GM19328 (cell line): Measurements from ENCODE around the gene CYP4B1.
"Not testable (repeated sequence)": the region's sequence is repeated elsewhere in the genome, so short reads cannot be mapped to it uniquely, and the experiment has no call there.

Source experiments
- ATAC-seq: cut with Tn5 transposase; IDR thresholded peaks from one replicate; pipeline ENCODE4 v1.9.1; 2021; ENCODE audit warnings: mild to moderate bottlenecking, moderate library complexity; ENCODE audit not compliant: unreplicated experiment

CYP4B1 gene

GRCh38 chr1:46798810-46799209, at the start of gene CYP4B1:
Gene CYP4B1 (plus strand): TSS chr1:46799046. CDS start chr1:46799082, 36 bp downstream.
- ATAC-seq: no peak

GRCh38 chr1:46749404-46749803, 49.4 kb upstream of the CYP4B1 start:
- no peak for ATAC-seq

DNA sequence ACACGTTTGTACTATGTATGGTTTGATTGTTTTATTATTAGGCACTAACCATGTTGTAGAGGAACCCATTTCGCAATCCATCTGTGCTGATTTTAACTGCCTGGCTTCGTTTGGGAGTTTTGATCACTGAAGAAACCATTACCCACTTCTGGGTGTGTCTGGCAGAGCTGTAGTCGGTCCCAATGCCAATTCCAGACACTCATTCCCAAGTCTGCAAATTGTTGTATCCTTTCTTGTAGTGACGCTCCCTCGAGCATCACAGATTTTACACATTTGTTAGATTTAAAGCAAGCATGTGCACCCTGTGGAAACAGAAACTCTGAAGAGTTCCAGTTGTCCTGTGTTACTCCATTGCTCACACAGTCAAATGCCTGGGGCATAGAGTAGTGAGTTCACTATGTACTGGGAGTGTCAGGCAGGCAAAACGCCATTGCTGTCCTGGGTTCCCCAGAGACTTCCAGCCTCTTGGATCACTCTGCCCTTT, 48.9 kb upstream of the CYP4B1 start:
- no peak for ATAC-seq

DNA sequence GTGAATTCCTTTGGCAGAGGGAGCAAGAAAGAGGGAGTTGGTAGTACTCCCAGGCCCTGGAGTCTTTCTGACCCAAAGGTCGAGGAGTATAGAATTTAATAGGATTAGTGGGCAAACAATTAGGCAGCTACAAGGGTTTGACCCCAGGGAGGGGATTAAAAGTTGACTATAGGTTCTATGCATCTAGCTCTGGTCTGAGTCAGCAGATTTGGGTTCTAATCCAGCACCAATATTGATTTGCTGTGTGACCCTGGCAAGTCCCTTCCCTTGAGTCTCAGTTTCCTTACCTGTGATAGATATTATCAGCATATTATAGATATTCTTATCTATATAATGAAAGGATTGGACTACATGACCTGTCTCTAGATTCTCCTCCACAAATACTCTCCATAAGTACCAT, 44.9 kb upstream of the CYP4B1 start:
- ATAC-seq: no peak

- not testable (repeated sequence) for ATAC-seq
Observed at GRCh38 chr1:46754707-46755106, 44.1 kb upstream of the CYP4B1 start.

DNA sequence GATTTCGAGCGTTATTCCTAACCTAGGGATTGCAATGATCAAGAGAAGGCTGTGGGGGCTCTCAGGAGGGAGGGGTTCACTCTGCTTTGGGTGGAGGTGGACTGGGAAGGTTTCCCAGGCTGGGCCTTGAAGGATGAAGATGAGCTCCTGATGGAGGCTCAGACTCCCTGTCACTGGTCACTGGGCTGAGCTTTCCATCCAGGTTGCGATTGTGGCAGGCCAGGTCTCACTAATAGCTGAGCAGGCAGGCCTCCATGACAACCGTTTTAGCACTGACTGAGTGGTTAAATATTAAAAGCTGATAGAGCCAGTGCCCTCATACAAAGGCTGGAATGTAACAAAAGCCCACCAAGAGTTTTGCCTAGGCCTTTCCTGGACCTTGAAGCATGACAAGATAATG, 43.7 kb upstream of the CYP4B1 start:
- ATAC-seq: no peak

DNA sequence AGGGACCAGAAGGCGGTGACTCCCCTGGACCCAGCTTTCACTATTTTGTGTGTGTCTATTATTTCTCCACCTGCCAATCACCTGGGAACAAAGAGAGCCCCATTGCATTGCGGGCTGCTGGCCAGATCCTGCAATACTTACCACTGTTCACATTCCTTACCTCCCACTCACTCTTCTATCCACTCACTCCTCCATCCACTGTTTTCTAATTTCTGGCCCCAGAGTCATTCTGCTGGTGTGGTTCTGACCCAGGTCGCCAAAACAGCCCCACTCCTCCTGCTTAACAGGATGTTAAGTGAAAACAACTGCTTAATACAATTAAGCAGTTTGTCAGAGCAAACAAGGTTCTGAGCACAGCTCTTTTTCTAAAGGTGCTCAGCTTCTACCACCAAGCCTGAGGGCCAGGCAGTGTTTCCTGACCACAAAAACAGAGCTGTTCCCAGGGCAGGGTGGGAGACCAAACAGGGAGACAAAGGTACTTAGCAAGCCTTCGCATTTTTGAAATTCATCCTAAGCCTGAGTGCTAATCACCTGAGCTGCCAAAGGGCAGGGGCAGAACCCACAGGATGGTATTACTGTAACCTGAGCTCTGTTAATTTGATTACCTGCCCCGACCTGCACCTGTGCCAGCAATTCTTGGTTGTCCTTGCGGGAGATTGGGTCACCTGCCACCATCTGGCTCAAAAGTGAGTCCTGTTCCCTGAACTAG, 41.4 kb upstream of the CYP4B1 start:
- no peak for ATAC-seq

- no peak for ATAC-seq
Observed at GRCh38 chr1:46757956-46758528, 40.8 kb upstream of the CYP4B1 start.

DNA sequence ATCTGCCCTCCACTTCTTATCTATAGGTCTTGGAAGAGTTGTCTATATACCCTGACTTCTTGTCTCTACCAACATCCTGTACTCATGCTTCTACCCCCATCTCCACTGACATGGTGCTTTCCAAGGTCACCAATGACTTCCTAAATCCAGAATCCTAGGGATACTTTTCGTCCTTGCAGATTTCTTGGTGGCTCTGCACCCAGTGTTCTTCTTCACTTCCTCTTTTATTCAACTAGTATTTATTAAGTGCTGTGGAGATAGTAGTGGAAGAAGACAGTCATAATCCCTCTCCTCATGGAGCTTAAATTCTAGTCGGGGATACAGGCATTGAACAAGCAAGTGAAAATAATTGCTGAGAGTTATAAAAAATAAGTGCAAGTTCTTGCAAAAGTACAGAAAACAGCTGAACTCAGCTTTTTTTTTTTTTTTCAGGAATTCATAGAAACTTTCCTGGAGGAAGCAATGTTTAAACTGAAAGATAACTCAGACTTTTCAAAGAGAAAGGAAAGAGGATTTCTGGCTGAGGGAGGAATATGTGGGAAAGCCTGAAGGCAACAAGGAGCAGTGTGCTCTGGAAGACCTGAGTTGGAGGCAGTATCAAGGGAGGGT, 38.2 kb upstream of the CYP4B1 start:
- no peak for ATAC-seq

DNA sequence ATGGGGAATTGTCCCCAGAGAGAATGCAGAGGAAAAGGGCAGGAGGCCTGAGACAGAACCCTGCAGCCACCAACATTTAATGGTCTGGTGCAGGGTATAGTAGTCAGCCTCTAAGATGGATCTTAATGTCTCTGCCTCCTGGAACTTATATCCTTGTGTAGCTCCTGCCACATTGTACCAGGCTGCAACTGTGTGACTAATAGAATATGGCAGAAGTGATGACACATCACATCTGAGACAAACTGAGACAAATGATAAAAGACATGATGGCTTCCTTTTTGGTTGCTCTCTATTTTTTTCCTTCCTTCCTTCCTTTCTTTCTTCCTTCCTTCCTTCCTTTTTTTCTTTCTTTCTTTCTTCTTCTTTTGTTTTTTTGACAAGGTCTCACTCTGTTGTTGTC, 37.1 kb upstream of the CYP4B1 start:
- ATAC-seq: no peak

GRCh38 chr1:46764402-46764801, 34.4 kb upstream of the CYP4B1 start:
- no peak for ATAC-seq

DNA sequence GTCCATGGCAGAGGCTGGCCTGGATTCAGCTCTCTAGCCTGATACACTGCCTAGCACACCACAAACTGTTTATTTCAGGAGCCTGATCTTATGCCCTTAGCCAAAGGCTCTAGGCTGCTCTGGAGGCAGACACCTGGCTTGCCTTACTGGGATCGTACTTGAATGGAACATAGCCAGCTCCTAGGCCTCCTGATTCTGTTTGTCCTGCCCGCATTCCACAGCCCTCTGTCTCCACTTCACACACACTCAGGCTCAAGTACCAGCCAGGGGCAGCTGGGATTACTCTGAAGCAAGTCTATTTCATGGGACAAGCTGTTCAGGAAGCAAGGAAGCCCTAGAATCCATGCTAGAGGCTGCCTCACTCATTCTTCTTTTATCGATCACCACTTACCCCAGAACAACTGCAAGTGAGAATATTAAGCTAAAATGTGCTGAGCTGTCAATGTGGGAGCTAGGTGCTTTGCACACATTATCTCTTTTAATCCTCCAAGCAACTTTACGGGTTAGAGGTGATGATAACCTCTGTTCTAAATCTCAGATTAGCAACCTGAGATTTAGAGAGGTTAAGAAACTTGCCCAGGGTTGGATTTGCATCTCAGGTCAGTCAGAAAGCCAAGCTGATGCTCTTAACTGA, 31.1 kb upstream of the CYP4B1 start:
- ATAC-seq: no peak

DNA sequence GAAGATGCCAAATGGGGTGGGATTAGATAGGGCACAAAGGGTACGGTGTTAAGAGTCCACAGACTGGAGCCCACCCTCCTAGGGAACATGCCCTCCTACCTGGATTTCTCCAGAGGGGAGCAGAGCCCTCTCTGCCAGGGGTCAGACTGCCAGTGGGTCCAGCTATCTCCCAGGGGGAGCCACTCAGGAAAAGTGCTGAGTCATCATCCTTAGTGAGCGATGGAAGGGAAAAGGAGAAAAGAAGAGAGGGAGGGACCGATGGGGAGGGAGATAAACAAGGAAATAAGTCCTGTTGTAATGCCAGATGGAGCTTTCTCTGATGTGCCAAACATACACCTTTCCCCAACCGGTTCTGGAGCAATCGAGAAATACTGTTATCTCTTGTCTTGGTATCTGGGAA, 30.4 kb upstream of the CYP4B1 start:
- no peak for ATAC-seq

- no peak for ATAC-seq
Observed at GRCh38 chr1:46769028-46769740, 29.7 kb upstream of the CYP4B1 start.

GRCh38 chr1:46770541-46770940, 28.3 kb upstream of the CYP4B1 start:
- ATAC-seq: no peak

DNA sequence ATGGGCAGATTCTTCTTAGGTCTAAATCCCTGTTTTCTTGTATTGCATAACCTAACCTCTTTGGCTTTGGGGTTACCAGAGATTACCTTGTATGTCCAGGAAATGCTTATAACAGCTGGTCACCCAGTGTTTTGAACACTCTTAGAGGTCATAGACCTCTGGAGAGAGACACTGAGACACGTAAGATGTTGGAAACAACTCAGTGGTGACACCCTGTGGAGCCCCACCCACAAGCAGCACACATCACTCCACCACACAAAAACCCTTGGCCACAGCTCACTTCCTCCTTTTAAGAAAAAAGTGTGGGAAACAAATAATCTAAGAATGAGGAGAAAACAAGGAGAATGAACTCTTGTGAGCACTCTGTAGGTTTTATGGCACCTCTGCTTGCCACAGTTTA, 26.3 kb upstream of the CYP4B1 start:
- no peak for ATAC-seq

- ATAC-seq: no peak
Observed at GRCh38 chr1:46774297-46774696, 24.5 kb upstream of the CYP4B1 start.

DNA sequence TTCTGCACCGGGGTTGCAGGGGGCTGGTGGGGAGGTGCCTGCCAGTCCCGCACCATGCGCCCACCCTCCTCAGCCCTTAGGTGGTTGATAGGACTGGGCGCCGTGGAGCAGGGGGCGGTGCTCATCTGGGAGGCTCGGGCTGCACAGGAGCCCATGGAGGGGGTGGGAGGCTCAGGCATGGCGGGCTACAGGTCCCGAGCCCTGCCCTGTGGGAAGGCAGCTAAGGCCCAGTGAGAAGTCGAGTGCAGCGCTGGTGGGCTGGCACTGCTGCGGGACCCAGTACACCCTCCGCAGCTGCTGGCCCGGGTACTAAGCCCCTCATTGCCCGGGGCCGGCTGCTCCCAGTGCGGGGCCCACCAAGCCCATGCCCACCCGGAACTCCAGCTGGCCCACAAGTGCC, 20.4 kb upstream of the CYP4B1 start:
- ATAC-seq: not testable (repeated sequence)

DNA sequence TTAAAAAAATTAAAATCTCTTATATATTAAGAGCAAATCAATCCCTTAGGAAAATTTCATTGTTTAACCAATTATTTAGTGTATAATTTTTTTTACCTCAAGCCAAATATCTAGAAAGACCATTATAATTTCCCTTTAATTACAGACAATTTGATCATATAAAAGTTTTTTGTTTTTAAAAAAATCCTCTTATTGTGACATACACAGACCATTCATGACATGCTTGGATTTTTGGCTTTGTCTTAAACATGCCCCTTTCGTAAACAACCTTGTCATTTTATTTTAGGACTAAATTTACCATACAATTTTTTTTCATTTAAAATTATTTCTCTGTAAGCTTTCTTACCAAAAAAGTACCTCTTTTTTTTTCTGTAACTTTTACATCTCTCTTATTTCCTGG, 14.2 kb upstream of the CYP4B1 start:
- no peak for ATAC-seq

DNA sequence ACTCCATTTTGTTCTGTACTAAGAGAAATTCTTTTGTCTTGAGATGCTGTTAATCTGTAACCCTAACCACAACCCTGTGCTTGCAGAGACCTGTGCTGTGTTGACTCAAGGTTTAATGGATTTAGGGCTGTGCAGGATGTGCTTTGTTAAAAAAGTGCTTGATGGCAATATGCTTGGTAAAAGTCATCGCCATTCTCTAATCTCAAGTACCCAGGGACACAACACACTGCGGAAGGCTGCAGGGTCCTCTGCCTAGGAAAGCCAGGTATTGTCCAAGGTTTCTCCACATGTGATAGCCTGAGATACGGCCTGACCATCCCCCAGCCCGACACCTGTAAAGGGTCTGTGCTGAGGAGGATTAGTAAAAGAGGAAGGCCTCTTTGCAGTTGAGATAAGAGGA, 10.2 kb upstream of the CYP4B1 start:
- ATAC-seq: not testable (repeated sequence)

DNA sequence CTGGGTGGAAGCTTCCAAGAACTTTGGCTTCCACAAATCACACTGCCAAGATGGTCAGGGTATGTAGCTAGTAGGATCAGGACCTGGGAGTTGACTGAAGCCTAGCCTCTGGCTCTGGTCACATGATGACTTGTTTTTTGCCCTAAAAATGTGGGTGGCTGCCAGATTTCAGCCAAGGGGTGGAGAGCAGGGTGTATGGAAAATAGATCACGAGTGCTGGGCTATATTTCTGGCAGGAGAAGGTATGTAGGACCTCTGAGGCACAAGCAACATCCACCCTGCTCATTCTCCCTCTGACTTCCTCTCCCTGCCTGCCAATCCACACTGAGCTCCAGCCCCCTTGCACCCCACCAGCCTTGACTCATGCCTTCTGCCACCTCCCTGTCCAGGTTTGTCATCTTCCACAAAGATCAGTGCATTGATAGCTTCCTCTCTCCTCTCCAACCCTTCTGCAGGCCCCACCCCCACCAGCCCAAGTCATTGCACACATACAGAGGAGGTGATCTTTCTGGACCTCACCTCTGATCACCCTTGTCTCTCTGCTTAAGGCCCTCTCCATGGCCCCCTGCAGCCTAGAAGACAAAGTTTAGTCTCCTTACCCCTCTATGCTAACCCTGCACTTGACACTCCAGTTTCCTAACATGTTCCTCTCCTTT, 8.3 kb upstream of the CYP4B1 start:
- ATAC-seq: no peak
